Measurements from ENCODE around the gene LRMDA. TPM values are rescaled to one million over a fixed set of nuclear protein-coding genes. Genes with fewer than 3 reads are reported as not detected.

The LRMDA gene
- total and polyA plus RNA-seq, 10 of the 15 experiments (the other 5 are each of a cell fraction or from before 2014, with no cell fraction given) = 0.07 to 0.54 (median 0.29) TPM; not detected in 4

- TF ChIP-seq MYC (IDR thresholded peaks at IDR 0.05; ENCODE audit: insufficient read depth, insufficient read length, insufficient replicate concordance, low read length, severe bottlenecking) (no peak), ZSCAN29 (IDR thresholded peaks at IDR 0.05) (no peak), CBFB (IDR thresholded peaks at IDR 0.05; ENCODE audit: low read depth) (no peak), SREBF2 (IDR thresholded peaks at IDR 0.05; ENCODE audit: low read length) (no peak), EP300 (IDR thresholded peaks at IDR 0.05; ENCODE audit: borderline replicate concordance in 1 of 2, control insufficient read depth in 1 of 2, low read depth in 2 of 2, low read length in 2 of 2) (no peak), POLR2AphosphoS2 (IDR thresholded peaks at IDR 0.05; ENCODE audit: low read depth, low read length) (no peak), SMAD1 (IDR thresholded peaks at IDR 0.05; ENCODE audit: low read depth, partially characterized antibody) (no peak), KDM1A (IDR thresholded peaks at IDR 0.05; ENCODE audit: borderline replicate concordance) (no peak), PAX5 (IDR thresholded peaks at IDR 0.05; ENCODE audit: borderline replicate concordance, low read depth, low read length) (no peak)
Measured at GRCh38 chr10:76045174-76045573, 613.8 kb downstream of the LRMDA start (continued).

DNA sequence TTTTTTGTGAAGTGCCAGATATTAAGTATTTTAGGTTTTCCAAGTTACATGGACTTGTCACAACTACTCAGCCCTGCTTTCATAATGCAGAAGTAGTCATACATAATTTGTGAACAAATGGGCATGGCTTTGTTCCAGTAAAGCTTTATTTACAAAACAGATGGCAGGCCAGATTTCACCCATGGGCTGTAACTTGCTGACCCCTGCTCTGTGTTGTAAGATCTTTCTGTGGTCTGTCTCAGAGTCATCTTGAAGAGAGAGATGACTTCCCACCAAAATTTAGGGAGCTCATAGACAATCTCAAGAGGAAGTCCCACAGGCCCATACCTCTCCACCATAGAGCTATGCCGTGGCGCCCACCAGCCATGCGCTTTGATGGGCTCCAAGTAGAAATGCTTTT, 616.1 kb downstream of the LRMDA start:
- SMC1A ChIA-PET (ENCODE audit: uncharacterized antibody, unreplicated experiment) = interaction anchor here (0.9 to 1.5 kb wide), 3 partner anchors 25 to 654 kb away, joined by 3 to 4 read pairs (median 3); no protein-coding TSS in a partner anchor
- Histone ChIP-seq H4K20me1 (ENCODE audit: control insufficient read depth, insufficient read depth) (no peaks in the 10 kb centered on the region), H3K36me3 (ENCODE audit: control insufficient read depth in 2 of 2, insufficient read depth in 2 of 2, low read length in 1 of 2) (no peaks in the 10 kb centered on the region), H3K27me3 (replicated peaks in 1 of 2; ENCODE audit: control insufficient read depth in 2 of 2, insufficient read depth in 2 of 2, low read length in 1 of 2) (no peaks in the 10 kb centered on the region), H3K9me3 (replicated peaks; ENCODE audit: control insufficient read depth, insufficient read depth, low read length) (no peaks in the 10 kb centered on the region), H3K4me3 (no peak overlapping the region), H3K79me2 (ENCODE audit: control insufficient read depth, insufficient read depth, low read length) (no peaks in the 10 kb centered on the region), H3K9ac (ENCODE audit: control insufficient read depth, insufficient read depth, low read length) (no peak overlapping the region), H3K27ac (ENCODE audit: control insufficient read depth, insufficient read depth) (no peak overlapping the region), H3K4me2 (ENCODE audit: control insufficient read depth, insufficient read depth) (no peak overlapping the region), H3K4me1 (ENCODE audit: control insufficient read depth, insufficient read depth, low read length) (no peaks in the 10 kb centered on the region), H2AFZ (ENCODE audit: control insufficient read depth, low read depth, low read length) (no peak overlapping the region)
- ATAC-seq (no peak), FAIRE-seq (no peak), DNase-seq (ENCODE audit: low read depth, low spot score) (no peak)
- RAD21 ChIA-PET (ENCODE audit: unreplicated experiment) = interaction anchor here (1.2 kb wide), 1 partner anchor 11 kb away, joined by 3 read pairs; no protein-coding TSS in a partner anchor
- intact Hi-C loops (cut with micrococcal nuclease; ENCODE audit: unreplicated experiment) = no loop called here
- in situ Hi-C loops (cut with MboI) = loop anchor here (25.0 kb wide), 1 partner anchor 660 kb away; no protein-coding TSS in a partner anchor
- no TSS peak for BruUV-seq (replicated peaks)
- CTCF ChIA-PET = interaction anchor here (4.2 kb wide), 1 partner anchor 10 kb away, joined by 22 read pairs; no protein-coding TSS in a partner anchor
- TF ChIP-seq YBX1 (IDR thresholded peaks at IDR 0.05) = no peak
- POLR2A ChIA-PET = no interaction called here
- 67% methylated on average over 3 of the region's 3 CpGs for WGBS (ENCODE audit: insufficient coverage, insufficient replicate concordance, low lambda C conversion rate, missing lambda C conversion rate)

Measured in GM12878 (cell line).